Caco-2 (cell line): ENCODE data around the gene PPCS. TPM values are rescaled to one million over a fixed set of nuclear protein-coding genes. Genes with fewer than 3 reads are reported as not detected.

Experiments used
- BruUV-seq: library from RNA; stranded (reverse); fragments of 400-500 nt; replicated peaks from 2 replicates; lab custom pipeline; 2021; lab: Mats Ljungman, UMichigan
- CTCF ChIA-PET: fragments of 300-600 bp; sonication (Branson Sonifier 250); formaldehyde crosslinking; loops from one replicate; lab custom pipeline; 2022; ENCODE audit warnings: antibody characterized with exemption; lab: Charles Lee
- POLR2A ChIA-PET: fragments of 300-600 bp; sonication (Branson Sonifier 250); formaldehyde crosslinking; loops from one replicate; lab custom pipeline; 2022; ENCODE audit warnings: antibody characterized with exemption; lab: Charles Lee
- DNase-seq, 2 experiments: peaks; one replicate each; pipeline versions ENCODE4 v3.0.0 to v3.0.0-alpha.2; 2020 to 2022
- H3K27me3 ChIP-seq: replicated peaks from 2 replicates; pipeline ENCODE4 v1.6.0; 2011; ENCODE audit warnings: low read length; ENCODE audit not compliant: control insufficient read depth, insufficient read depth
- H3K36me3 ChIP-seq: 2 replicates; pipeline ENCODE4 v1.5.1; 2011; ENCODE audit warnings: low read length; ENCODE audit not compliant: control insufficient read depth, insufficient read depth
- H3K4me1 ChIP-seq: fragments of 250-450 bp; sonication (Bioruptor Pico); 2 replicates; pipeline ENCODE4 v1.5.1; 2020; ENCODE audit warnings: mild to moderate bottlenecking
- H3K4me3 ChIP-seq: 2 replicates; pipeline ENCODE4 v1.5.1; 2011; ENCODE audit warnings: low read depth, mild to moderate bottlenecking, control low read depth, low read length
- H3K9me3 ChIP-seq: fragments of 250-450 bp; sonication (Bioruptor Pico); 2 replicates; pipeline ENCODE4 v1.5.1; 2020; ENCODE audit warnings: mild to moderate bottlenecking, moderate library complexity
- H3K27ac Mint-ChIP-seq: one replicate; pipeline ENCODE4 v1.8.0; 2022; ENCODE audit warnings: mixed read lengths; ENCODE audit not compliant: unreplicated experiment
- H3K27me3 Mint-ChIP-seq: one replicate; pipeline ENCODE4 v1.8.0; 2022; ENCODE audit warnings: mixed read lengths; ENCODE audit not compliant: insufficient read depth, unreplicated experiment
- H3K36me3 Mint-ChIP-seq: one replicate; pipeline ENCODE4 v1.8.0; 2022; ENCODE audit warnings: mild to moderate bottlenecking, mixed read lengths; ENCODE audit not compliant: insufficient read depth, unreplicated experiment
- H3K4me1 Mint-ChIP-seq: one replicate; pipeline ENCODE4 v1.8.0; 2022; ENCODE audit warnings: low read depth, mixed read lengths; ENCODE audit not compliant: unreplicated experiment
- H3K4me3 Mint-ChIP-seq: one replicate; pipeline ENCODE4 v1.8.0; 2022; ENCODE audit warnings: mild to moderate bottlenecking, moderate library complexity, mixed read lengths; ENCODE audit not compliant: unreplicated experiment
- H3K9me3 Mint-ChIP-seq: one replicate; pipeline ENCODE4 v1.8.0; 2022; ENCODE audit warnings: mixed read lengths; ENCODE audit not compliant: unreplicated experiment
- intact Hi-C: fragments of 100-400 bp; cut with micrococcal nuclease; formaldehyde crosslinking; loops from one replicate; pipeline ENCODE4 v1.10.0; 2022; ENCODE audit not compliant: unreplicated experiment
- total RNA-seq: library from RNA; stranded (reverse); gene quantifications from 2 replicates; pipeline ENCODE4 v1.2.3, GENCODE V29; 2022
- TF ChIP-seq, protein P1 (sequence below), 2 experiments: fragments of 200-600 bp in 1 of 2; IDR thresholded peaks; 1 replicate in 1 of 2; 2 replicates in 1 of 2; pipeline versions ENCODE4 v1.5.1 to v1.8.0; 2011 to 2022; ENCODE audit warnings: antibody characterized with exemption in 1 of 2, control low read depth in 1 of 2, inconsistent platforms in 1 of 2, low read depth in 1 of 2, low read length in 1 of 2, mild to moderate bottlenecking in 1 of 2, moderate library complexity in 1 of 2; ENCODE audit not compliant: insufficient read depth in 1 of 2, severe bottlenecking in 1 of 2, unreplicated experiment in 1 of 2

Gene PPCS
- total RNA-seq, 1 experiment from 2014 or later = 41.0 TPM

DNA sequence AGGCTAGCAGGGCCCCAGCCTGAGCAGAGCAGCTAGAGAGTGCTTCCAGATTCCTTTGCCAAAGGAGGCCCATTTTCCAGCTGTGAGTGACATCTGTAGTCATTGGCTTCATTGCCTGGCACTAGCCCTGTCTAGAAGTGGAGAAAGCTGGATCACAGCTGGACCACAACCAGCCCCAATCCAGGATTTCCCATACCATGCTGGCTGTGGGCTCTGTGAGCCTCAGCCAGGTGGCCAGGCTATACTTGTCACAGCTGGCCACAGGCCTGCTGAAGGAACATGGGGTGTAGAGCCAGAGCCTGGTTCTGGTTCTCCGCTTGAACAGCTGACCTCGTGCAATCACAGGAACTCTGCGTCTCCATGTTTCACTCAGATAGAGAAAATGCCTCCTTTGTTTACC, 39.2 kb upstream of the PPCS start:
- no peak overlapping the region for H3K4me3 Mint-ChIP-seq
- Histone ChIP-seq H3K4me1 (no peaks in the 10 kb centered on the region), H3K27me3 (no peaks in the 10 kb centered on the region), H3K36me3 (no peaks in the 10 kb centered on the region), H3K4me3 (no peak overlapping the region), H3K9me3 (no peaks in the 10 kb centered on the region)
- H3K36me3 Mint-ChIP-seq = peaks cover 5% of the 10 kb centered on the region
- H3K9me3 Mint-ChIP-seq = no peaks in the 10 kb centered on the region
- BruUV-seq = no TSS peak
- ChIA-PET POLR2A (no interaction called here), CTCF (no interaction called here)
- H3K27me3 Mint-ChIP-seq = no peaks in the 10 kb centered on the region
- H3K27ac Mint-ChIP-seq = no peak overlapping the region
- no peak for DNase-seq
- no peaks in the 10 kb centered on the region for H3K4me1 Mint-ChIP-seq
- TF ChIP-seq, protein P1, sequence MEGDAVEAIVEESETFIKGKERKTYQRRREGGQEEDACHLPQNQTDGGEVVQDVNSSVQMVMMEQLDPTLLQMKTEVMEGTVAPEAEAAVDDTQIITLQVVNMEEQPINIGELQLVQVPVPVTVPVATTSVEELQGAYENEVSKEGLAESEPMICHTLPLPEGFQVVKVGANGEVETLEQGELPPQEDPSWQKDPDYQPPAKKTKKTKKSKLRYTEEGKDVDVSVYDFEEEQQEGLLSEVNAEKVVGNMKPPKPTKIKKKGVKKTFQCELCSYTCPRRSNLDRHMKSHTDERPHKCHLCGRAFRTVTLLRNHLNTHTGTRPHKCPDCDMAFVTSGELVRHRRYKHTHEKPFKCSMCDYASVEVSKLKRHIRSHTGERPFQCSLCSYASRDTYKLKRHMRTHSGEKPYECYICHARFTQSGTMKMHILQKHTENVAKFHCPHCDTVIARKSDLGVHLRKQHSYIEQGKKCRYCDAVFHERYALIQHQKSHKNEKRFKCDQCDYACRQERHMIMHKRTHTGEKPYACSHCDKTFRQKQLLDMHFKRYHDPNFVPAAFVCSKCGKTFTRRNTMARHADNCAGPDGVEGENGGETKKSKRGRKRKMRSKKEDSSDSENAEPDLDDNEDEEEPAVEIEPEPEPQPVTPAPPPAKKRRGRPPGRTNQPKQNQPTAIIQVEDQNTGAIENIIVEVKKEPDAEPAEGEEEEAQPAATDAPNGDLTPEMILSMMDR (IDR thresholded peaks at IDR 0.05; ENCODE audit: insufficient read depth in 1 of 2, low read depth in 1 of 2, low read length in 1 of 2, severe bottlenecking in 1 of 2, unreplicated experiment in 1 of 2) = no peak
- intact Hi-C loops = no loop called here

DNA sequence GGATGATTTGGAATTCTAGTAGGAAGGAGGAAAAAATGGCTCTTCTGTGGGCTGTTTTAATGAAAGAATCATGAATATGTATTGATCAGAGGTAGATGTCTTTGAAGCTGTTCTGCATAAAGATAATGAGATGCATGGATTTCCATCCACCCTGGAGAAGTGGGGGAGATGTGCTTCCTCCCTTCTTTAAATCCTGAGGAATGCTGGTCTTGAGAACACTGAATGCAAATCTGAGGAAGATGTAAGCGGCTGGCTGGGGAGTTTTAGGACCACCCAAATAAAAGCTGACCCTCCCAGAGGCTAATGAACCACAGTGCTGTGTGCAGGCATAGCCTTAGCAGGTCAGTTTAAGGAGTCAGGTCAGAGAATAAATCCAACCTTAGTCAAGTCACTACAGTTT, 37.8 kb upstream of the PPCS start:
- Histone ChIP-seq H3K27me3 (no peaks in the 10 kb centered on the region), H3K36me3 (no peaks in the 10 kb centered on the region), H3K9me3 (no peaks in the 10 kb centered on the region), H3K4me3 (no peak overlapping the region), H3K4me1 (no peaks in the 10 kb centered on the region)
- H3K27ac Mint-ChIP-seq = no peak overlapping the region
- no TSS peak for BruUV-seq
- no peak for DNase-seq
- TF ChIP-seq, protein P1 (IDR thresholded peaks at IDR 0.05; ENCODE audit: insufficient read depth in 1 of 2, low read depth in 1 of 2, low read length in 1 of 2, severe bottlenecking in 1 of 2, unreplicated experiment in 1 of 2) = no peak
- CTCF ChIA-PET = no interaction called here
- intact Hi-C loops = no loop called here
- H3K36me3 Mint-ChIP-seq = peaks cover 5% of the 10 kb centered on the region
- H3K27me3 Mint-ChIP-seq = no peaks in the 10 kb centered on the region
- no peaks in the 10 kb centered on the region for H3K9me3 Mint-ChIP-seq
- POLR2A ChIA-PET = no interaction called here
- no peak overlapping the region for H3K4me3 Mint-ChIP-seq
- H3K4me1 Mint-ChIP-seq = no peaks in the 10 kb centered on the region

DNA sequence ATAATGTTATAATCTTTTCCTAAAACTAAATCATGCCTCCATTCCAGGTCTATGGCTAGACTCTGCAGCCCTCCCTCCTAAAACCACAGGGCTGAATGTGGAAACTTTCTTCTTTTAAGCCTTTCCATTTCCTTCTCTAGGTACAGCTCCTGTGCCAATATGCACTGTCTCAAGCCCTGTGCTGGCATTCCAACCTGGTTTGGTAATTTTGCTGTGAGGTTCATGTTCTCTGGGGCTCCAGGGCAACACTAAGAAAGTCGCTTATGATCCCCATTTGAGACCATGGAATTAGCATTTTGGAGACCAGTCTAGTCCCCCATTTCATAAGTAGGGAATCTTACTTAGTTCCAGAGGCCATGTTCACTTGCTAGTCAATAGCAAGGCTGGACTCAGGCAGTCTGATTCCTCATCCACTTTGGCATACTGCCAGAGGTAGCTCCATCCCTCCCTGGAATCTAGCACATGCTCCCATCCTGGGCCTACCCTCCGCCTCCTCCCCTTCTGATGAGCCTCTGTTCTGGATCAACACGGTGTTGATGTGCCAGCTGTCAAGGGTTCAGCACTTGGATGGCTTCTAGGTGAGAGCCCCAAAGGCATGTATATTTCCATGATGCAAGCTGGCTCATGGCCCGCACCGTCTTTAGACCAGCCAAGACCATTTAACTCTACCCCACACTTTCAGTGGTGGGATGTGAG, 37.1 kb upstream of the PPCS start:
- no peaks in the 10 kb centered on the region for H3K9me3 ChIP-seq
- no peaks in the 10 kb centered on the region for H3K36me3 ChIP-seq
- no peaks in the 10 kb centered on the region for H3K4me1 Mint-ChIP-seq
- H3K27me3 Mint-ChIP-seq = no peaks in the 10 kb centered on the region
- H3K27ac Mint-ChIP-seq = no peak overlapping the region
- TF ChIP-seq, protein P1 (IDR thresholded peaks at IDR 0.05; ENCODE audit: insufficient read depth in 1 of 2, low read depth in 1 of 2, low read length in 1 of 2, severe bottlenecking in 1 of 2, unreplicated experiment in 1 of 2) = no peak
- peaks cover 4% of the 10 kb centered on the region for H3K36me3 Mint-ChIP-seq
- DNase-seq = no peak
- intact Hi-C loops = no loop called here
- BruUV-seq = no TSS peak
- POLR2A ChIA-PET = no interaction called here
- H3K4me1 ChIP-seq = no peaks in the 10 kb centered on the region
- H3K9me3 Mint-ChIP-seq = no peaks in the 10 kb centered on the region
- H3K4me3 ChIP-seq = no peak overlapping the region
- H3K27me3 ChIP-seq = no peaks in the 10 kb centered on the region
- CTCF ChIA-PET = no interaction called here
- H3K4me3 Mint-ChIP-seq = no peak overlapping the region
